Activated CD4-positive, alpha-beta T cell treated with anti-CD3 and anti-CD28 coated beads for 1 hour (primary cell): ENCODE data around the gene MAGI1.
"Not testable (repeated sequence)": the region's sequence is repeated elsewhere in the genome, so short reads cannot be mapped to it uniquely, and the experiment has no call there.

Experiments
- DNase-seq: peaks from one replicate; pipeline ENCODE4 v3.0.0-alpha.2; 2020

Gene MAGI1

GRCh38 chr3:65607965-65608460 lies 430.7 kb downstream of the MAGI1 start:
- DNase-seq: not testable (repeated sequence)

- DNase-seq: no peak
Measured at GRCh38 chr3:65607101-65607500, 431.6 kb downstream of the MAGI1 start.

GRCh38 chr3:65605876-65606432 lies 432.8 kb downstream of the MAGI1 start:
- DNase-seq: no peak

- no peak for DNase-seq
Measured at GRCh38 chr3:65604863-65605526, 433.7 kb downstream of the MAGI1 start.

GRCh38 chr3:65603631-65604030 lies 435.1 kb downstream of the MAGI1 start:
- no peak for DNase-seq

- no peak for DNase-seq
Measured at GRCh38 chr3:65600888-65601287, 437.8 kb downstream of the MAGI1 start.

GRCh38 chr3:65597952-65598413 lies 440.7 kb downstream of the MAGI1 start:
- DNase-seq: no peak

GRCh38 chr3:65597226-65597951 lies 441.3 kb downstream of the MAGI1 start:
- DNase-seq: no peak

- no peak for DNase-seq
Measured at GRCh38 chr3:65596571-65597225, 442.0 kb downstream of the MAGI1 start.

GRCh38 chr3:65596029-65596300 lies 442.8 kb downstream of the MAGI1 start:
- no peak for DNase-seq

- DNase-seq: no peak
Measured at GRCh38 chr3:65595222-65596028, 443.3 kb downstream of the MAGI1 start.

- DNase-seq: no peak
Measured at GRCh38 chr3:65593780-65594752, 444.7 kb downstream of the MAGI1 start.

GRCh38 chr3:65591313-65591712 lies 447.4 kb downstream of the MAGI1 start:
- no peak for DNase-seq

GRCh38 chr3:65588884-65589283 lies 449.8 kb downstream of the MAGI1 start:
- no peak for DNase-seq

GRCh38 chr3:65587650-65588439 lies 450.9 kb downstream of the MAGI1 start:
- DNase-seq: no peak

GRCh38 chr3:65584913-65585312 lies 453.8 kb downstream of the MAGI1 start:
- no peak for DNase-seq

GRCh38 chr3:65584002-65584401 lies 454.7 kb downstream of the MAGI1 start:
- no peak for DNase-seq

- DNase-seq: no peak
Measured at GRCh38 chr3:65583188-65583587, 455.5 kb downstream of the MAGI1 start.

- no peak for DNase-seq
Measured at GRCh38 chr3:65582012-65582717, 456.6 kb downstream of the MAGI1 start.

GRCh38 chr3:65581313-65581712 lies 457.4 kb downstream of the MAGI1 start:
- DNase-seq: no peak
